Measurements from ENCODE around the gene MBD3.

DNA sequence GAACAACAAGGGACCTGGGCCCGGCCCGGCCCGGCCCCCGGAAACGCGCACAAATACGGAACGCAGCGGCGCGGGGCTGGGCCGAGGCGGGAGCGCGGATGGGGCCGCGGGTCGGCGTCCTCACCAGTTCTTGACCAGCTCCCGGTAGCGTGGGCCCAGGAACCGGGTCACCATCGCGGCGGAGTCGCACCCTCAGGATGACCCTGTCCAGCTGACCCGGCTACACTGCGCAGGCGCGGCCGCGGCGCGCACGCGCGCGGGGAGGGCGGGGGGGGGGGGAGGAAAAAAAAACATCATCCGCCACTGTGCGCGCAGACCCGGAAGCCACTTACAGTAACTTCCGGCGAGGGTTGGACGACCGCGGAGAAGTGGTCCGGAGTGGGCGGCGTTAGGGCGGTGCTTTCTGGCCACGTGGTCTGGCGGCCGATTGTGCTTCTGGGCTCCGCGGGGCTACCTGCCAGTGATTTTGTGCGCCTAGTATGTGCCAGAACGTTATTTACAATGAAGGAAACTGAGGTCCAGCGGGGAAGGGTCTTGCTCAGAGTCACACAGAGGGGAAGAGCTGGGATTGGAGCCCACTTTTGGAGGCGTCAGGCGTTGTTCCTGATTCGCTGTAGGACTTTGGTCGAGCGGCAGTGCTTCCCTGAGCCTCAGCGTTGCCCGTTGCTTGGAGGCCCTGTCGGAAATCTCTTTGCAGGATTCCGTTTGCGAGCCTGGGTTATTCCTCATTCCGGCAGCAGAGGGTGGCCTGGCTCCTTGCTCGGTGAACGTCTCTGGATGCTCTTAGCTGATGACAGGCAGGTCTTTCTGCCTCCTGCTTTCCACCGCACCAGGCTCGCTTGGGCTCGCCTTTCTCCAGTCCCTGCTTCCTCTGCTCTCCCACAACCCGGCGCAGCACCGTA is 12.8 kb upstream of the MBD3 start, which contains the start of gene UQCR11:
- TF ChIP-seq, protein P1, sequence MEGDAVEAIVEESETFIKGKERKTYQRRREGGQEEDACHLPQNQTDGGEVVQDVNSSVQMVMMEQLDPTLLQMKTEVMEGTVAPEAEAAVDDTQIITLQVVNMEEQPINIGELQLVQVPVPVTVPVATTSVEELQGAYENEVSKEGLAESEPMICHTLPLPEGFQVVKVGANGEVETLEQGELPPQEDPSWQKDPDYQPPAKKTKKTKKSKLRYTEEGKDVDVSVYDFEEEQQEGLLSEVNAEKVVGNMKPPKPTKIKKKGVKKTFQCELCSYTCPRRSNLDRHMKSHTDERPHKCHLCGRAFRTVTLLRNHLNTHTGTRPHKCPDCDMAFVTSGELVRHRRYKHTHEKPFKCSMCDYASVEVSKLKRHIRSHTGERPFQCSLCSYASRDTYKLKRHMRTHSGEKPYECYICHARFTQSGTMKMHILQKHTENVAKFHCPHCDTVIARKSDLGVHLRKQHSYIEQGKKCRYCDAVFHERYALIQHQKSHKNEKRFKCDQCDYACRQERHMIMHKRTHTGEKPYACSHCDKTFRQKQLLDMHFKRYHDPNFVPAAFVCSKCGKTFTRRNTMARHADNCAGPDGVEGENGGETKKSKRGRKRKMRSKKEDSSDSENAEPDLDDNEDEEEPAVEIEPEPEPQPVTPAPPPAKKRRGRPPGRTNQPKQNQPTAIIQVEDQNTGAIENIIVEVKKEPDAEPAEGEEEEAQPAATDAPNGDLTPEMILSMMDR (conservative IDR thresholded peaks at IDR 0.05; ENCODE audit: low read depth in 2 of 2): peak; percentile 35 to 66; a peak in 2 of 4 replicates
- TF ChIP-seq EZH2 (IDR thresholded peaks at IDR 0.05; ENCODE audit: low read depth, unreplicated experiment) (no peak), CREB1 (CRISPR knock-in tag; IDR thresholded peaks at IDR 0.05; ENCODE audit: low read depth) (no peak), POLR2AphosphoS5 (IDR thresholded peaks at IDR 0.05; ENCODE audit: low read depth) (peak; percentile 85), JUNB (IDR thresholded peaks at IDR 0.05; ENCODE audit: unreplicated experiment) (no peak), EZH2phosphoT487 (IDR thresholded peaks at IDR 0.05; ENCODE audit: unreplicated experiment) (no peak), NANOG (IDR thresholded peaks at IDR 0.05; ENCODE audit: borderline replicate concordance) (no peak)
- TF ChIP-seq, protein P2, sequence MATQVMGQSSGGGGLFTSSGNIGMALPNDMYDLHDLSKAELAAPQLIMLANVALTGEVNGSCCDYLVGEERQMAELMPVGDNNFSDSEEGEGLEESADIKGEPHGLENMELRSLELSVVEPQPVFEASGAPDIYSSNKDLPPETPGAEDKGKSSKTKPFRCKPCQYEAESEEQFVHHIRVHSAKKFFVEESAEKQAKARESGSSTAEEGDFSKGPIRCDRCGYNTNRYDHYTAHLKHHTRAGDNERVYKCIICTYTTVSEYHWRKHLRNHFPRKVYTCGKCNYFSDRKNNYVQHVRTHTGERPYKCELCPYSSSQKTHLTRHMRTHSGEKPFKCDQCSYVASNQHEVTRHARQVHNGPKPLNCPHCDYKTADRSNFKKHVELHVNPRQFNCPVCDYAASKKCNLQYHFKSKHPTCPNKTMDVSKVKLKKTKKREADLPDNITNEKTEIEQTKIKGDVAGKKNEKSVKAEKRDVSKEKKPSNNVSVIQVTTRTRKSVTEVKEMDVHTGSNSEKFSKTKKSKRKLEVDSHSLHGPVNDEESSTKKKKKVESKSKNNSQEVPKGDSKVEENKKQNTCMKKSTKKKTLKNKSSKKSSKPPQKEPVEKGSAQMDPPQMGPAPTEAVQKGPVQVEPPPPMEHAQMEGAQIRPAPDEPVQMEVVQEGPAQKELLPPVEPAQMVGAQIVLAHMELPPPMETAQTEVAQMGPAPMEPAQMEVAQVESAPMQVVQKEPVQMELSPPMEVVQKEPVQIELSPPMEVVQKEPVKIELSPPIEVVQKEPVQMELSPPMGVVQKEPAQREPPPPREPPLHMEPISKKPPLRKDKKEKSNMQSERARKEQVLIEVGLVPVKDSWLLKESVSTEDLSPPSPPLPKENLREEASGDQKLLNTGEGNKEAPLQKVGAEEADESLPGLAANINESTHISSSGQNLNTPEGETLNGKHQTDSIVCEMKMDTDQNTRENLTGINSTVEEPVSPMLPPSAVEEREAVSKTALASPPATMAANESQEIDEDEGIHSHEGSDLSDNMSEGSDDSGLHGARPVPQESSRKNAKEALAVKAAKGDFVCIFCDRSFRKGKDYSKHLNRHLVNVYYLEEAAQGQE (IDR thresholded peaks at IDR 0.05; ENCODE audit: unreplicated experiment): no peak
